ENCODE measurements around the gene ELMO1.

ELMO1 gene

GRCh38 chr7:36814311-36814710 is 634.4 kb downstream of the ELMO1 start:
- no peak for DNase-seq (ENCODE audit: insufficient read length, low spot score)
- no peak for FAIRE-seq
- no peak for TF ChIP-seq CTCF (IDR thresholded peaks at IDR 0.05; ENCODE audit: insufficient read depth, missing control alignments)

- DNase-seq (ENCODE audit: insufficient read length, low spot score), result no peak
- FAIRE-seq, result no peak
- TF ChIP-seq CTCF (IDR thresholded peaks at IDR 0.05; ENCODE audit: insufficient read depth, missing control alignments), result no peak
Measured at GRCh38 chr7:36811807-36812206, 636.9 kb downstream of the ELMO1 start.

- TF ChIP-seq CTCF (IDR thresholded peaks at IDR 0.05; ENCODE audit: insufficient read depth, missing control alignments), result no peak
- FAIRE-seq (no peak), DNase-seq (ENCODE audit: insufficient read length, low spot score) (no peak)
Measured at GRCh38 chr7:36810489-36810888, 638.2 kb downstream of the ELMO1 start.

- TF ChIP-seq CTCF (IDR thresholded peaks at IDR 0.05; ENCODE audit: insufficient read depth, missing control alignments), result no peak
- FAIRE-seq (no peak), DNase-seq (ENCODE audit: insufficient read length, low spot score) (no peak)
Measured at GRCh38 chr7:36810032-36810431, 638.6 kb downstream of the ELMO1 start.

- no peak for FAIRE-seq
- TF ChIP-seq CTCF (IDR thresholded peaks at IDR 0.05; ENCODE audit: insufficient read depth, missing control alignments), result no peak
- DNase-seq (ENCODE audit: insufficient read length, low spot score), result no peak
Measured at GRCh38 chr7:36809510-36809909, 639.2 kb downstream of the ELMO1 start.

GRCh38 chr7:36809086-36809485 is 639.6 kb downstream of the ELMO1 start:
- DNase-seq (ENCODE audit: insufficient read length, low spot score), result no peak
- FAIRE-seq, result no peak
- no peak for TF ChIP-seq CTCF (IDR thresholded peaks at IDR 0.05; ENCODE audit: insufficient read depth, missing control alignments)

GRCh38 chr7:36806891-36807290 is 641.8 kb downstream of the ELMO1 start:
- TF ChIP-seq CTCF (IDR thresholded peaks at IDR 0.05; ENCODE audit: insufficient read depth, missing control alignments), result no peak
- DNase-seq (ENCODE audit: insufficient read length, low spot score) (no peak), FAIRE-seq (no peak)
